Stimulated activated naive CD8-positive, alpha-beta T cell treated with anti-CD3 and anti-CD28 coated beads, Interleukin-15, Interleukin-2, amounts not matched to agents 100 ng/mL and 50 ng/mL, for 24 hours (primary cell): ENCODE results near the gene TRIM64C.
"Not testable (repeated sequence)": the region's sequence is repeated elsewhere in the genome, so short reads cannot be mapped to it uniquely, and the experiment has no call there.

Source experiments
- H3K27ac Mint-ChIP-seq: one replicate; pipeline ENCODE4 v1.8.0; 2021; ENCODE audit warnings: mild to moderate bottlenecking, mixed read lengths
- H3K27me3 Mint-ChIP-seq: one replicate; pipeline ENCODE4 v1.8.0; 2021; ENCODE audit warnings: mixed read lengths
- H3K36me3 Mint-ChIP-seq: one replicate; pipeline ENCODE4 v1.8.0; 2021; ENCODE audit warnings: low read depth, mixed read lengths
- H3K4me1 Mint-ChIP-seq: one replicate; pipeline ENCODE4 v1.8.0; 2021; ENCODE audit warnings: low read depth, mixed read lengths
- H3K4me3 Mint-ChIP-seq: one replicate; pipeline ENCODE4 v1.8.0; 2021; ENCODE audit warnings: mild to moderate bottlenecking, mixed read lengths
- H3K9me3 Mint-ChIP-seq: one replicate; pipeline ENCODE4 v1.8.0; 2021; ENCODE audit warnings: mixed read lengths

TRIM64C gene

GRCh38 chr11:49059012-49059411, at the start of gene TRIM64C:
TRIM64C (minus strand) TSS chr11:49059112; CDS start chr11:49059112, 0 bp downstream.
- not testable (repeated sequence) for H3K27me3 Mint-ChIP-seq, H3K4me3 Mint-ChIP-seq, H3K4me1 Mint-ChIP-seq, H3K9me3 Mint-ChIP-seq, H3K27ac Mint-ChIP-seq, H3K36me3 Mint-ChIP-seq

GRCh38 chr11:49102356-49102755, 43.4 kb upstream of the TRIM64C start:
- not testable (repeated sequence) for H3K27ac Mint-ChIP-seq, H3K9me3 Mint-ChIP-seq, H3K27me3 Mint-ChIP-seq, H3K4me1 Mint-ChIP-seq, H3K4me3 Mint-ChIP-seq, H3K36me3 Mint-ChIP-seq

GRCh38 chr11:49069897-49070296, 11.0 kb upstream of the TRIM64C start:
- not testable (repeated sequence) for H3K4me3 Mint-ChIP-seq, H3K9me3 Mint-ChIP-seq, H3K4me1 Mint-ChIP-seq, H3K36me3 Mint-ChIP-seq, H3K27me3 Mint-ChIP-seq, H3K27ac Mint-ChIP-seq

GRCh38 chr11:49049821-49050220, 9.1 kb downstream of the TRIM64C start:
- not testable (repeated sequence) for H3K36me3 Mint-ChIP-seq, H3K4me3 Mint-ChIP-seq, H3K27ac Mint-ChIP-seq, H3K4me1 Mint-ChIP-seq, H3K9me3 Mint-ChIP-seq, H3K27me3 Mint-ChIP-seq

GRCh38 chr11:49048229-49048628, 10.7 kb downstream of the TRIM64C start:
- not testable (repeated sequence) for H3K27ac Mint-ChIP-seq, H3K36me3 Mint-ChIP-seq, H3K27me3 Mint-ChIP-seq, H3K4me3 Mint-ChIP-seq, H3K9me3 Mint-ChIP-seq, H3K4me1 Mint-ChIP-seq

- not testable (repeated sequence) for H3K27me3 Mint-ChIP-seq, H3K4me3 Mint-ChIP-seq, H3K36me3 Mint-ChIP-seq, H3K9me3 Mint-ChIP-seq, H3K27ac Mint-ChIP-seq, H3K4me1 Mint-ChIP-seq
Measured at GRCh38 chr11:49028523-49028922, 30.4 kb downstream of the TRIM64C start, which contains the start of gene TRIM49B. TRIM49B (plus strand) TSS chr11:49028823; CDS start chr11:49031600, 2,777 bp downstream.
